Measurements from ENCODE around the gene CDRT15L2.
"Not testable (repeated sequence)": the region's sequence is repeated elsewhere in the genome, so short reads cannot be mapped to it uniquely, and the experiment has no call there.

Gene CDRT15L2

DNA sequence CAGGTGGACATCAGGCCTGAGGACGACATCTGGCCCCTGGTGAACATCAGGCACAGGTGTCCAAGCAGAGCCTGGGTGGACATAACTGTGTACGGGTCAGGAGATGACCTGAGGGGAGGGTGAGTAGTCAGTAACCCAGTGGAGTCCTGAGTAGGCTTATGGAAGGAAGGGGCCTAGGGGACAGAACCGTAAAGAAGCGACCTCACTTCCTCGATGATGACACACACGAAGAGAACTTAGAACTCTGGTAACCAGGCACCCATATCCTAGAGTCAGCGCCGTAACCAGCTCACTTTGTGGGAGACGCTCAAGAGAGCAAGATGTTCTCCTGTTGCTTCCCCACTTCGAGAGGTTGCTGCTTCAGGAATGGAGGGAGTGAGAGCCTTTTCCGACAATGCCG is at the start of gene CDRT15L2:
TSS of gene CDRT15L2 (plus strand) at position 301 of the 400 bp plus-strand sequence. CDS start at position 321, 20 bp downstream.
- DNase-seq (ENCODE audit: low read depth in 3 of 3): not testable (repeated sequence)

DNA sequence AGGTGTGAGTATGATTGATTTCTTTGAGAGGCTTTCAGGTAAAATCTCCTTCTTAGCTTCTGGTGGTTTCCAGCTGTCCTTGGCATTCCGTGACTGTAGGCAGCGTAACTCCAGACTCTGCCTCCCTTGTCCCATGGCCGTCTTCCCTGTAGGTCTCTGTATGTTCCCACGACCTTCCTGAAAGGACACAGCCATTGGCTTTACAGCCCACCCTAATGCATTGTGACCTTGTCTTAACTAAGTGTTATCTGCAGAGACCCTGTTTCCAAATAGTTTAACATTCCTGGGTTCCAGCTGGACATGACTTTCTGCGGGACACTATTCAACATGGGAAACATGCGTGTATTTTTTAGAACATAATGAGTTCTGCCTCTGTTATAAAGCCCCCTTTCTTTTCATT is 49.4 kb upstream of the CDRT15L2 start:
- not testable (repeated sequence) for DNase-seq (ENCODE audit: low read depth in 3 of 3)

GRCh38 chr17:20532544-20533090 is 46.9 kb upstream of the CDRT15L2 start:
- not testable (repeated sequence) for DNase-seq (ENCODE audit: low read depth in 3 of 3)

DNA sequence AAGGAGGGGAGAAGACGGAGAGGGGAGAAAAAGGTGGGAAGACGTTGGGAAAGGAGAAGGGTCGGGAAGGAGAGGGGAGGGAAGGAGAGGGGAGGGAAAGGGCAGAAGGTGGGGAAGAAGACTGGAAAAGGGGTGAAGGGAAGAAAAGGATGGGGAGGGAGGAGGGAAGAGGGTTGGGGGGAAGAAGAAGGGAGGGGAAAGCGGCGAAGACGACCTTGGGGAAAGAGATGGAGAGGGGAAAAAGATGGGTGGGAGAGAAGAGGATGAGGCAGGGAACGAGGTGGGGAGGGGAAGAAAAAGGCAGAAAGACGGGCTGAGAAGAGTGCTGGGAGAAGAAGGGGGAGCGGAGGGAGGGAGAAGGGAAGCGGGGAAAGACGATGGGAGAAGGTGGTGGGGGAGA is 46.3 kb upstream of the CDRT15L2 start:
- not testable (repeated sequence) for DNase-seq (ENCODE audit: low read depth in 3 of 3)

GRCh38 chr17:20534711-20535550 is 44.6 kb upstream of the CDRT15L2 start:
- not testable (repeated sequence) for DNase-seq (ENCODE audit: low read depth in 3 of 3)

DNA sequence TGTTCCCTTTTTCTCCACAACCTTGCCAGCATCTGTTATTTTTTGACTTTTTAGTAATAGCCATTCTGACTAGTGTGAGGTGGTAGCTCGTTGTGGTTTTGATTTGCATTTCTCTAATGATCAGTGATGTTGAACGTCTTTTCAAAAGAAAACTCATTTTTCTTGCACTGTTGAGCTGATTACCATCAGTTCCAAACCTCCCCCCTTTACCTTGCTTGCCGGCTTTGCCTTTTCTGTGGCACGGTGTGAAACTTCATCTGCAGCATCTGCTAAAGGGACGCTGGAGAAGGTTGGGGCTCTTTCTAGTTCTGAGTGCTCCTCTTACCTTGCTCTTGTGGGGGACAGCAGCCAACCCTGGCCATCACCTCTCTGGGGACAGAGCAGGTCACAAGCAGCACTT is 39.1 kb upstream of the CDRT15L2 start:
- not testable (repeated sequence) for DNase-seq (ENCODE audit: low read depth in 3 of 3)

- DNase-seq (ENCODE audit: low read depth in 3 of 3): not testable (repeated sequence)
Measured at GRCh38 chr17:20540865-20541264, 38.7 kb upstream of the CDRT15L2 start.

GRCh38 chr17:20541853-20542546 is 37.5 kb upstream of the CDRT15L2 start:
- not testable (repeated sequence) for DNase-seq (ENCODE audit: low read depth in 3 of 3)

DNA sequence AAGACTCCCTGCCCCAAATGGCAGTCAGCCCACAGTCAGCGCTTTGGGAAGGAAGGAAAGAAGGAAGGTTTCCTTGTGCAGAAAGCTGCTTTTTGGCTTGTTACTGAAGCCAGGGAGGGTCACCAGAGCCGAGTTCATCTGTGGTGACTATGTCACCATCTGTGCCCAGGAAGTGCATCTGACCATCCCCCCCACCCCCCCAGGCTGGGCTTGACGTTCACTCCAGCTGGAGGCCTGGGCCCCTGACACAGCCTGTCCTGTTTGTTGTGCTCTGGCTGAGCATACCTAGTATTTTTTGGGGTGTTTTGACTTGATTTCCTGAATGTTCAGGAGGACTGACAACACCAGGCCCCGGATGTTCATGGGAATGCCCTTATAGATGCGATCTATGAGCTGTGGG is 31.6 kb upstream of the CDRT15L2 start:
- not testable (repeated sequence) for DNase-seq (ENCODE audit: low read depth in 3 of 3)

- DNase-seq (ENCODE audit: low read depth in 3 of 3): not testable (repeated sequence)
Measured at GRCh38 chr17:20552920-20553319, 26.6 kb upstream of the CDRT15L2 start.

- DNase-seq (ENCODE audit: low read depth in 3 of 3): not testable (repeated sequence)
Measured at GRCh38 chr17:20554728-20555127, 24.8 kb upstream of the CDRT15L2 start.

GRCh38 chr17:20555135-20556010 is 24.2 kb upstream of the CDRT15L2 start:
- DNase-seq (ENCODE audit: low read depth in 3 of 3): not testable (repeated sequence)

DNA sequence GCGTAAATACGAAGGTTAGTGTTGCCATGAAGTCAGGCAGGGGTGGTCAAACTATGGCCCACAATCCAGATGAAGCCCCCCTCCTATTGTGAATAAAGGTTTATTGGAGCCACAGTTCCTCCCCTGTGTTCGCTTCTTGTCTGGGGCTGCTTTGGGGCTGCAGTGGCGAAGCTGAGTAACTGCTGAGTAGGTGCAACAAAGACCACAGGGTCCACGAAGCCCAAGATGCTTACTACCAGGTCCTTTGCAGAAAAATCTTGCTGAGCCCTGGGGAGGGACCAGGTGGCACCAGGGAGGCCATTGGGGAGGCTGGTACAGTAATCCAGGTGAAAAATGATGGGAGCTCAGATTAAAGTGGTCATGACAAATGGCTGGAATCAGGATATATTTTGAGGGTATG is 21.4 kb upstream of the CDRT15L2 start:
- not testable (repeated sequence) for DNase-seq (ENCODE audit: low read depth in 3 of 3)

DNA sequence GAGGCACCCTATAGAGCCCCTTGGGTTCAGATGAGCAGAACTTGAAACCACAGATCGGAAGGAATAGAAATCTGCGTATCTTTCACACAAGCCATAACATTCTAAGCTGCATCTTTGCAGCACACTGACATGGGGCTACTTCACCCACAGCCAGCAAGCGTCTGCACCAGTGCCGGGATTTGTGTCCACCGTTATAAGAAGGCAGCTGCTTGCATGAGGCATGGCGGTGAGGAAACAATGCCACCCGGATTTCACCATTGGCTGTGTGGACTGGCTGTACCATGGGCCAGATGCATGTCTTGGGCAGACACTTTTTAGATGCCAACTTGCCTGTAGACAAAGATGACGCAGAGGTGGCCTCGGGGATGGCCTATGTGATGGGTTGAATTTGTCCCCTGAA is 20.5 kb upstream of the CDRT15L2 start:
- not testable (repeated sequence) for DNase-seq (ENCODE audit: low read depth in 3 of 3)

- no peak for DNase-seq (ENCODE audit: low read depth in 3 of 3)
Measured at GRCh38 chr17:20562587-20562986, 16.9 kb upstream of the CDRT15L2 start.

GRCh38 chr17:20565245-20565644 is 14.3 kb upstream of the CDRT15L2 start:
- DNase-seq (ENCODE audit: low read depth in 3 of 3): not testable (repeated sequence)

DNA sequence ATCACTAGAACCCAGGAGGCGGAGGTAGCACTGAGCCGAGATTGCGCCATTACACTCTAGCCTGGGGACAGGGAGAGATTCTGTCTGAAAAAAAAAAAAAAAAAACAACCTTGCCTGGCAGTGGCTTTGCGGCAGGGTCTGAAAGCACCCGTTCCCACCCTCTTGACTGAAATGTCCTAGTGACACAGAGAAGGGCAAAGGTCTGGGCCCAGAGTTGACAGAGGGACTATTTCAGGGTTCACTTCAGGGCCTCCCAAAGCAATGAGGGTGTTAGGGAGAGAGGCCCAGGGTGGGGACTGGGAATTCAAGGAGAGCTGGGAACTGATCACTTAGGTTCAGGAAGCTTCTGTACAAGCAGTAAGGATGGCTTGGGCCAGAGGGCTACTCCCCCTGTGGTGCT is 13.8 kb upstream of the CDRT15L2 start:
- DNase-seq (ENCODE audit: low read depth in 3 of 3): no peak

- DNase-seq (ENCODE audit: low read depth in 3 of 3): not testable (repeated sequence)
Measured at GRCh38 chr17:20566736-20567135, 12.8 kb upstream of the CDRT15L2 start.

- not testable (repeated sequence) for DNase-seq (ENCODE audit: low read depth in 3 of 3)
Measured at GRCh38 chr17:20567421-20567820, 12.1 kb upstream of the CDRT15L2 start.

- not testable (repeated sequence) for DNase-seq (ENCODE audit: low read depth in 3 of 3)
Measured at GRCh38 chr17:20568604-20569003, 10.9 kb upstream of the CDRT15L2 start.

DNA sequence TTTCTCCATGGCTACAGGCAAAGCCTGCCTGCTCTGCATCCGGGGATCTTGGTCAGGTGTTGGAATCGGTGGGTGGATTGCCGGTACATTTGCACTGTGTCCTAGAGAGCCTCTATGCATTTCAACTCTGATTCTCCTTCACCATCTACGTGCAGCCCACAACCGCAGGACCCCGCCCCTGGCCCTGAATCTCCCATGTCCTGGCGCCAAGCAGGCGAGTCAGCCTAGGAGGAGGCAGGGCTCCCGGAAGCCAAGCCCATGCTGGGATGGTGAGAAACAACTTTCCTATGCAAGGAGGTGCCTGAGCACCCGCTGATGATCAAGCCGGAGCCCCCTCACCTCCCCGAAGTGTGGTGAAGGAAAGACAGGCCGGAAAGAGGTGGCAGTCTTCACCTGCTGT is 7.9 kb upstream of the CDRT15L2 start:
- not testable (repeated sequence) for DNase-seq (ENCODE audit: low read depth in 3 of 3)
